HepG2 (cell line): ENCODE measurements around the gene MYO18A. TPM values are rescaled to one million over a fixed set of nuclear protein-coding genes. Genes with fewer than 3 reads are reported as not detected.

Experiments
- DRAP1 ChIP-seq: IDR thresholded peaks from 2 replicates; pipeline ENCODE4 v1.6.1; 2016; ENCODE audit warnings: missing genetic modification reagents, missing compliant biosample characterization
- EEA1 ChIP-seq: sonication (generic); formaldehyde crosslinking; IDR thresholded peaks from 2 replicates; pipeline ENCODE4 v1.5.1; 2020; ENCODE audit warnings: mild to moderate bottlenecking, missing genetic modification reagents, borderline replicate concordance
- KLF6 ChIP-seq: IDR thresholded peaks from 2 replicates; pipeline ENCODE4 v1.8.0; 2016; ENCODE audit warnings: missing biosample characterization, missing genetic modification reagents
- MED1 ChIP-seq: sonication (generic); formaldehyde crosslinking; IDR thresholded peaks from 2 replicates; pipeline ENCODE4 v1.4.0; 2020; ENCODE audit warnings: missing genetic modification reagents
- NCOA1 ChIP-seq: sonication (generic); formaldehyde crosslinking; IDR thresholded peaks from 2 replicates; pipeline ENCODE4 v1.9.0; 2021; ENCODE audit warnings: missing genetic modification reagents
- THAP9 ChIP-seq: sonication (generic); formaldehyde crosslinking; IDR thresholded peaks from 2 replicates; pipeline ENCODE4; 2020; ENCODE audit warnings: missing genetic modification reagents, mild to moderate bottlenecking, borderline replicate concordance
- ZNF318 ChIP-seq: sonication (generic); formaldehyde crosslinking; IDR thresholded peaks from 2 replicates; pipeline ENCODE4 v1.4.0; 2020; ENCODE audit warnings: mild to moderate bottlenecking, missing genetic modification reagents
- ZNF33A ChIP-seq: sonication (generic); formaldehyde crosslinking; IDR thresholded peaks from 2 replicates; pipeline ENCODE4 v1.5.1; 2020; ENCODE audit warnings: missing genetic modification reagents, mild to moderate bottlenecking, moderate library complexity, borderline replicate concordance
- ZNF501 ChIP-seq: sonication (generic); formaldehyde crosslinking; IDR thresholded peaks from 2 replicates; pipeline ENCODE4 v1.5.1; 2020; ENCODE audit warnings: mild to moderate bottlenecking, moderate library complexity, missing genetic modification reagents
- ZNF549 ChIP-seq: sonication (generic); formaldehyde crosslinking; IDR thresholded peaks from 2 replicates; pipeline ENCODE4 v1.5.0; 2020; ENCODE audit warnings: missing genetic modification reagents
- polyA plus RNA-seq, 8 experiments: library from polyadenylated mRNA; depleted of rRNA in 3 of 8; stranded (reverse) in 7 of 8; unstranded in 1 of 8; fragments of >200 nt; fragmentation: Illumina TruSeq in 4 of 8; extraction: Trizol in 4 of 8; gene quantifications; 2 replicates each; pipeline versions ENCODE4 v1.2.1 to v1.2.3, GENCODE V29; 2011 to 2016; ENCODE audit warnings: low read depth in 4 of 8, missing spikeins in 1 of 8, mixed read lengths in 1 of 8; ENCODE audit not compliant: insufficient read depth in 1 of 8
- total RNA-seq, 5 experiments: library from RNA; depleted of rRNA; stranded (reverse); fragments of >200 nt; fragmentation: Illumina TruSeq; extraction: Trizol; gene quantifications; 2 replicates each; pipeline ENCODE4 v1.2.3, GENCODE V29; 2016; ENCODE audit warnings: low read depth in 1 of 5

MYO18A gene
- total and polyA plus RNA-seq, 2 of the 13 experiments (the other 11 are each of a cell fraction or from before 2014, with no cell fraction given): 16.8 to 24.8 TPM

- TF ChIP-seq DRAP1 (CRISPR knock-in tag) (no peak), ZNF318 (no peak), ZNF501 (CRISPR knock-in tag) (no peak), KLF6 (CRISPR knock-in tag) (no peak), ZNF33A (CRISPR knock-in tag) (no peak), ZNF549 (CRISPR knock-in tag) (no peak), EEA1 (CRISPR knock-in tag) (no peak), MED1 (CRISPR knock-in tag) (no peak), THAP9 (CRISPR knock-in tag) (no peak), NCOA1 (CRISPR knock-in tag) (no peak)
Measured at GRCh38 chr17:29180788-29181160, 576 bp upstream of the MYO18A start (continued).
